CD4-positive, alpha-beta T cell (primary cell): ENCODE results near the gene ERC2. TPM values are rescaled to one million over a fixed set of nuclear protein-coding genes. Genes with fewer than 3 reads are reported as not detected.

Source experiments
- ATAC-seq: fragments of 200-7000 bp; cut with Tn5 transposase; one replicate; pipeline ENCODE4 v1.10.0; 2022; ENCODE audit warnings: mild to moderate bottlenecking; ENCODE audit not compliant: poor library complexity
- CTCF ChIA-PET: fragments of 350-600 bp; sonication (Branson Sonifier 250); formaldehyde crosslinking; loops from one replicate; lab custom pipeline; 2021; ENCODE audit warnings: antibody characterized with exemption, inconsistent platforms; lab: Charles Lee
- POLR2A ChIA-PET: fragments of 350-600 bp; sonication (Branson Sonifier 250); formaldehyde crosslinking; loops from one replicate; lab custom pipeline; 2021; ENCODE audit warnings: antibody characterized with exemption, inconsistent platforms; lab: Charles Lee
- DNase-seq, 14 experiments: peaks; one replicate each; pipeline ENCODE4 v3.0.0-alpha.2; 2013 to 2020; ENCODE audit warnings: mixed read lengths in 2 of 14
- H3K27ac ChIP-seq, 2 donors: one replicate each; pipeline versions ENCODE4 v1.5.1 to v1.7.0; 2013; ENCODE audit warnings: low read length in 2 of 2, low read depth in 1 of 2, mild to moderate bottlenecking in 1 of 2
- H3K27me3 ChIP-seq, 2 experiments: 1 replicate in 1 of 2; 2 replicates in 1 of 2; pipeline versions ENCODE4 v1.6.1 to v1.7.0; 2013; ENCODE audit warnings: low read length in 2 of 2, control low read depth in 1 of 2, mild to moderate bottlenecking in 1 of 2, moderate library complexity in 1 of 2; ENCODE audit not compliant: insufficient read depth in 2 of 2, control insufficient read depth in 1 of 2
- H3K36me3 ChIP-seq: one replicate; pipeline ENCODE4 v1.6.1; 2013; ENCODE audit warnings: low read length, control low read depth; ENCODE audit not compliant: insufficient read depth
- H3K4me1 ChIP-seq: one replicate; pipeline ENCODE4 v1.6.1; 2013; ENCODE audit warnings: low read length, control low read depth; ENCODE audit not compliant: insufficient read depth
- H3K4me3 ChIP-seq: one replicate; pipeline ENCODE4 v1.5.1; 2013; ENCODE audit warnings: mild to moderate bottlenecking, low read length, moderate library complexity
- H3K9me3 ChIP-seq, 2 experiments: 1 replicate in 1 of 2; 2 replicates in 1 of 2; pipeline versions ENCODE4 v1.6.1 to v1.7.0; 2013; ENCODE audit warnings: low read length in 2 of 2, mild to moderate bottlenecking in 2 of 2, control low read depth in 1 of 2, moderate library complexity in 1 of 2; ENCODE audit not compliant: control insufficient read depth in 1 of 2, insufficient read depth in 1 of 2
- H3K27ac Mint-ChIP-seq: one replicate; pipeline ENCODE4 v1.8.0; 2020; ENCODE audit warnings: mixed read lengths
- H3K27me3 Mint-ChIP-seq: one replicate; pipeline ENCODE4 v1.8.0; 2021; ENCODE audit warnings: mixed read lengths
- H3K36me3 Mint-ChIP-seq: one replicate; pipeline ENCODE4 v1.8.0; 2021; ENCODE audit warnings: low read depth, mixed read lengths
- H3K4me1 Mint-ChIP-seq: one replicate; pipeline ENCODE4 v1.8.0; 2021; ENCODE audit warnings: low read depth, mixed read lengths
- H3K4me3 Mint-ChIP-seq: one replicate; pipeline ENCODE4 v1.8.0; 2020; ENCODE audit warnings: mild to moderate bottlenecking, mixed read lengths
- H3K9me3 Mint-ChIP-seq: one replicate; pipeline ENCODE4 v1.8.0; 2020; ENCODE audit warnings: mixed read lengths
- intact Hi-C, 2 experiments: fragments of 100-400 bp; cut with DNase I in 1 of 2; cut with micrococcal nuclease in 1 of 2; formaldehyde crosslinking; loops; one replicate each; pipeline versions ENCODE4 v1.15.1 to v1.9.0; 2023 to 2025; cut with DNase I, micrococcal nuclease
- total RNA-seq, 174 experiments: library from RNA in 2 of 174; stranded (reverse) in 2 of 174; gene quantifications; one replicate each; pipeline ENCODE4 v1.2.3 and lab custom pipeline; 2021 to 2026
- TF ChIP-seq, protein P1 (sequence below): fragments of 200-600 bp; IDR thresholded peaks from one replicate; pipeline ENCODE4 v1.8.0; 2022; ENCODE audit warnings: antibody characterized with exemption, mild to moderate bottlenecking

The ERC2 gene
- total RNA-seq, 2 experiments from 2014 or later = not detected

DNA sequence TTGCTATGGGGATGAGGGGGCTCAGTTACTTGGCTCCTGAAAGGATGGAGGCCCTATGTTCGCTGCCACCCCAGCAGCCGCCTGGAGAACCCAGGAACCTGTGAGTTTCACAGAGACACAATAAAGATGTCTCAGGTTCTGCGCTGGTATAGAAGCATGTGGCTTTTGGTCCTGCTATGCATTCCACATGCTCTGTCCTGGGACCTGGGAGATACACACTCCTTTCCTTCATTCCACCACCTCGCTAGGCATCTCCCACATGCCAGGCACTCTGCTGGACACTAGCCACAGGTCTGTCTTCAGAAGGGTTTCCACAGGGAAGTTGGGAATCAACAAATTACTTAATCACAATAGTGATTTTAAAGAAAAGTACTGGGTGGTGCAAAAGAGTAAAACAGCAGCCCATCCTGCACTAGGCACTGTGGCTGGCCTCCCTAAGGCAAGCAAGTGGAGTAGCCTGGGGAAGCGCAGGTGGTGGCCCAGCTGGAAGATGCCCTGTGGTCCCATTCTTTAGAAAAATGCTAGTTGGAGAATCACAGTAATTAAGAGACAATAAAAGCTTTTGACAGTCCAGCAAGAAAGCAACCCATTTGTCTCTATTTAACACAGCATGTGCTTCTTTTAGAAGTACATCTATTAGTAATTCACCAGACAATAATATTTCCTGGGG is 572.2 kb downstream of the ERC2 start:
- DNase-seq = no peak
- H3K27ac Mint-ChIP-seq = no peak overlapping the region
- intact Hi-C loops = no loop called here
- Histone ChIP-seq H3K36me3 (no peaks in the 10 kb centered on the region), H3K4me3 (no peak overlapping the region), H3K27me3 (no peaks in the 10 kb centered on the region), H3K4me1 (no peaks in the 10 kb centered on the region), H3K9me3 (no peaks in the 10 kb centered on the region), H3K27ac (no peak overlapping the region)
- H3K9me3 Mint-ChIP-seq = no peaks in the 10 kb centered on the region
- H3K36me3 Mint-ChIP-seq = no peaks in the 10 kb centered on the region
- no peaks in the 10 kb centered on the region for H3K27me3 Mint-ChIP-seq
- no peak overlapping the region for H3K4me3 Mint-ChIP-seq
- H3K4me1 Mint-ChIP-seq = no peaks in the 10 kb centered on the region
- no peak for ATAC-seq
- CTCF ChIA-PET = no interaction called here
- POLR2A ChIA-PET = no interaction called here
- TF ChIP-seq, protein P1, sequence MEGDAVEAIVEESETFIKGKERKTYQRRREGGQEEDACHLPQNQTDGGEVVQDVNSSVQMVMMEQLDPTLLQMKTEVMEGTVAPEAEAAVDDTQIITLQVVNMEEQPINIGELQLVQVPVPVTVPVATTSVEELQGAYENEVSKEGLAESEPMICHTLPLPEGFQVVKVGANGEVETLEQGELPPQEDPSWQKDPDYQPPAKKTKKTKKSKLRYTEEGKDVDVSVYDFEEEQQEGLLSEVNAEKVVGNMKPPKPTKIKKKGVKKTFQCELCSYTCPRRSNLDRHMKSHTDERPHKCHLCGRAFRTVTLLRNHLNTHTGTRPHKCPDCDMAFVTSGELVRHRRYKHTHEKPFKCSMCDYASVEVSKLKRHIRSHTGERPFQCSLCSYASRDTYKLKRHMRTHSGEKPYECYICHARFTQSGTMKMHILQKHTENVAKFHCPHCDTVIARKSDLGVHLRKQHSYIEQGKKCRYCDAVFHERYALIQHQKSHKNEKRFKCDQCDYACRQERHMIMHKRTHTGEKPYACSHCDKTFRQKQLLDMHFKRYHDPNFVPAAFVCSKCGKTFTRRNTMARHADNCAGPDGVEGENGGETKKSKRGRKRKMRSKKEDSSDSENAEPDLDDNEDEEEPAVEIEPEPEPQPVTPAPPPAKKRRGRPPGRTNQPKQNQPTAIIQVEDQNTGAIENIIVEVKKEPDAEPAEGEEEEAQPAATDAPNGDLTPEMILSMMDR = no peak

DNA sequence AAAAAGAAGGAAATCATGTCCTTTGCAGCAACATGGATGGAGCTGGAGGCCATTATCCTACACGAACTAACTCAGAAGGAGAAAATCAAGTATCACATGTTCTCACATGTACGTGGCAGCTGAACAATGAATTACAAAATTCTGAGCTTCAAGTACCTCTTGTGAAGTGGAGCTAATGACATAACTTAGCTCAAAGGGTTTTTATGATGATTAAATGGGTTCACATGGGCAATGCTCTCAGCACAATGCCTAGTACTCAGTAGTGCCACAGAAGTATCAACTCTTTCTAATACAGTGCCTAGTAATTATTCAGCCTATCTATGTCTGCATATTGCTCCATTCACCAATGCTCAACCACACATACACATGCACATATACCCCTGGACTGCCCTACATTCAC is 573.7 kb downstream of the ERC2 start:
- H3K36me3 Mint-ChIP-seq = no peaks in the 10 kb centered on the region
- H3K4me1 ChIP-seq = no peaks in the 10 kb centered on the region
- ATAC-seq (no peak), DNase-seq (no peak)
- ChIA-PET POLR2A (no interaction called here), CTCF (no interaction called here)
- H3K27me3 ChIP-seq = no peaks in the 10 kb centered on the region
- H3K27ac Mint-ChIP-seq = no peak overlapping the region
- H3K9me3 ChIP-seq = no peaks in the 10 kb centered on the region
- no peak overlapping the region for H3K4me3 Mint-ChIP-seq
- H3K27ac ChIP-seq = no peak overlapping the region
- intact Hi-C loops = no loop called here
- no peaks in the 10 kb centered on the region for H3K36me3 ChIP-seq
- no peaks in the 10 kb centered on the region for H3K27me3 Mint-ChIP-seq
- no peaks in the 10 kb centered on the region for H3K4me1 Mint-ChIP-seq
- no peak overlapping the region for H3K4me3 ChIP-seq
- H3K9me3 Mint-ChIP-seq = no peaks in the 10 kb centered on the region
- TF ChIP-seq, protein P1 = no peak

DNA sequence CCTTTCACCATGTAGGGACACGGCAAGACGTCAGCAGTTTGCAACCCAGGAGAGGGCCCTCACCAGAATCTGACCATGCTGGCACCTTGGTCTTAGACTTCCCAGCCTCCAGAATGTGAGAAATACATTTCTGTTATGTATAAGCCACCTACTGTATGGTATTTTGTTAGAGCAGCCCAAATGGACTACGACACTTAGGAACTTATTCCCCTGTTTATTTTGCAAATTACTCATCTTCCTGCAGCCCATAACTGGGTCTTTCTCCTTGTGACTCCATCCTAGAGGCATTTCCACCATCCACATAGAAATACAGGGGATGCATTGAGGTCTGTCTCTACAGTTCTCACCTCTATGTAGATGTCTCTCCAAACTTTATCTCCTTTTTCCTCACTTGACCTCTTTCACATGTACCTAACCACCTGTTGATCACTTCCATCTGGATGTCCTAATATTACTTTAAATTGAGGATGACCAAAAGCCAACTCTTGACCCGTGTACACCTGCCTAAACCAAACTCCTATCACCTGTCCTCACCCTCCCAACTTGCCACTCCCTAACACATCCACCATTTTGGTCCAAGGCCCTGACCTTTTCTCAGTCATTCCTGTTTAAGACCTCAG is 575.1 kb downstream of the ERC2 start:
- DNase-seq = no peak
- H3K36me3 Mint-ChIP-seq = no peaks in the 10 kb centered on the region
- ChIA-PET CTCF (no interaction called here), POLR2A (no interaction called here)
- no peaks in the 10 kb centered on the region for H3K4me1 ChIP-seq
- TF ChIP-seq, protein P1 = no peak
- no peaks in the 10 kb centered on the region for H3K27me3 ChIP-seq
- H3K27me3 Mint-ChIP-seq = no peaks in the 10 kb centered on the region
- no peak for ATAC-seq
- H3K4me1 Mint-ChIP-seq = no peaks in the 10 kb centered on the region
- H3K4me3 Mint-ChIP-seq = no peak overlapping the region
- no peaks in the 10 kb centered on the region for H3K9me3 ChIP-seq
- intact Hi-C loops = no loop called here
- H3K9me3 Mint-ChIP-seq = no peaks in the 10 kb centered on the region
- no peaks in the 10 kb centered on the region for H3K36me3 ChIP-seq
- no peak overlapping the region for H3K4me3 ChIP-seq
- H3K27ac Mint-ChIP-seq = no peak overlapping the region
- H3K27ac ChIP-seq = no peak overlapping the region
